ENCODE measurements around the gene SAA1. TPM values are rescaled to one million over a fixed set of nuclear protein-coding genes. Genes with fewer than 3 reads are reported as not detected.

The SAA1 gene
- total and polyA plus RNA-seq, 10 of the 15 experiments (the other 5 are each of a cell fraction or from before 2014, with no cell fraction given) = 0.36 to 6.9 TPM; not detected in 8

- H3K9me3 ChIP-seq (replicated peaks; ENCODE audit: control insufficient read depth, insufficient read depth, low read length) = no peaks in the 10 kb centered on the region; the same call in 2 of the 3 replicates
- H3K4me1 ChIP-seq (ENCODE audit: control insufficient read depth, insufficient read depth, low read length) = no peaks in the 10 kb centered on the region
- no peak for DNase-seq (ENCODE audit: low read depth, low spot score)
- ChIA-PET POLR2A (no interaction called here), SMC1A (ENCODE audit: uncharacterized antibody, unreplicated experiment) (no interaction called here), RAD21 (ENCODE audit: unreplicated experiment) (no interaction called here), CTCF (no interaction called here)
- no peak overlapping the region for H2AFZ ChIP-seq (ENCODE audit: control insufficient read depth, low read depth, low read length)
- H4K20me1 ChIP-seq (ENCODE audit: control insufficient read depth, insufficient read depth) = no peaks in the 10 kb centered on the region
- ATAC-seq = no peak
- H3K27ac ChIP-seq (ENCODE audit: control insufficient read depth, insufficient read depth) = no peak overlapping the region
- intact Hi-C loops (cut with micrococcal nuclease; ENCODE audit: unreplicated experiment) = no loop called here
- H3K4me2 ChIP-seq (ENCODE audit: control insufficient read depth, insufficient read depth) = no peak overlapping the region
- in situ Hi-C loops (cut with MboI) = no loop called here
- no peaks in the 10 kb centered on the region for H3K79me2 ChIP-seq (ENCODE audit: control insufficient read depth, insufficient read depth, low read length)
- no peaks in the 10 kb centered on the region for H3K36me3 ChIP-seq (ENCODE audit: control insufficient read depth in 2 of 2, insufficient read depth in 2 of 2, low read length in 1 of 2)
- no peak overlapping the region for H3K9ac ChIP-seq (ENCODE audit: control insufficient read depth, insufficient read depth, low read length)
- WGBS (ENCODE audit: insufficient coverage, insufficient replicate concordance, low lambda C conversion rate, missing lambda C conversion rate) = 40% methylated on average over 5 of the region's 5 CpGs
- H3K4me3 ChIP-seq = no peak overlapping the region
- H3K27me3 ChIP-seq (replicated peaks in 1 of 2; ENCODE audit: control insufficient read depth in 2 of 2, insufficient read depth in 2 of 2, low read length in 1 of 2) = no peaks in the 10 kb centered on the region
- BruUV-seq (replicated peaks) = no TSS peak
- FAIRE-seq = no peak
- TF ChIP-seq KLF5 (IDR thresholded peaks at IDR 0.05; ENCODE audit: partially characterized antibody) = no peak
- TF ChIP-seq HCFC1 (IDR thresholded peaks at IDR 0.05; ENCODE audit: low read length) = no peak
- no peak for TF ChIP-seq NFIC (IDR thresholded peaks at IDR 0.05; ENCODE audit: low read depth, low read length)
- TF ChIP-seq DPF2 (IDR thresholded peaks at IDR 0.05) = no peak
- no peak for TF ChIP-seq MAX (IDR thresholded peaks at IDR 0.05; ENCODE audit: low read depth, low read length)
- TF ChIP-seq BRCA1 (IDR thresholded peaks at IDR 0.05; ENCODE audit: low read depth, low read length) = no peak
- TF ChIP-seq SPI1 (IDR thresholded peaks at IDR 0.05; ENCODE audit: borderline replicate concordance, insufficient read depth, low read depth, low read length) = no peak
- TF ChIP-seq MTA3 (IDR thresholded peaks at IDR 0.05; ENCODE audit: borderline replicate concordance, low read length) = no peak
- TF ChIP-seq, protein P1, sequence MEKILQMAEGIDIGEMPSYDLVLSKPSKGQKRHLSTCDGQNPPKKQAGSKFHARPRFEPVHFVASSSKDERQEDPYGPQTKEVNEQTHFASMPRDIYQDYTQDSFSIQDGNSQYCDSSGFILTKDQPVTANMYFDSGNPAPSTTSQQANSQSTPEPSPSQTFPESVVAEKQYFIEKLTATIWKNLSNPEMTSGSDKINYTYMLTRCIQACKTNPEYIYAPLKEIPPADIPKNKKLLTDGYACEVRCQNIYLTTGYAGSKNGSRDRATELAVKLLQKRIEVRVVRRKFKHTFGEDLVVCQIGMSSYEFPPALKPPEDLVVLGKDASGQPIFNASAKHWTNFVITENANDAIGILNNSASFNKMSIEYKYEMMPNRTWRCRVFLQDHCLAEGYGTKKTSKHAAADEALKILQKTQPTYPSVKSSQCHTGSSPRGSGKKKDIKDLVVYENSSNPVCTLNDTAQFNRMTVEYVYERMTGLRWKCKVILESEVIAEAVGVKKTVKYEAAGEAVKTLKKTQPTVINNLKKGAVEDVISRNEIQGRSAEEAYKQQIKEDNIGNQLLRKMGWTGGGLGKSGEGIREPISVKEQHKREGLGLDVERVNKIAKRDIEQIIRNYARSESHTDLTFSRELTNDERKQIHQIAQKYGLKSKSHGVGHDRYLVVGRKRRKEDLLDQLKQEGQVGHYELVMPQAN (conservative IDR thresholded peaks at IDR 0.05) = no peak
- TF ChIP-seq ZNF384 (IDR thresholded peaks at IDR 0.05; ENCODE audit: borderline replicate concordance, low read depth, low read length) = no peak
- TF ChIP-seq, protein P2, sequence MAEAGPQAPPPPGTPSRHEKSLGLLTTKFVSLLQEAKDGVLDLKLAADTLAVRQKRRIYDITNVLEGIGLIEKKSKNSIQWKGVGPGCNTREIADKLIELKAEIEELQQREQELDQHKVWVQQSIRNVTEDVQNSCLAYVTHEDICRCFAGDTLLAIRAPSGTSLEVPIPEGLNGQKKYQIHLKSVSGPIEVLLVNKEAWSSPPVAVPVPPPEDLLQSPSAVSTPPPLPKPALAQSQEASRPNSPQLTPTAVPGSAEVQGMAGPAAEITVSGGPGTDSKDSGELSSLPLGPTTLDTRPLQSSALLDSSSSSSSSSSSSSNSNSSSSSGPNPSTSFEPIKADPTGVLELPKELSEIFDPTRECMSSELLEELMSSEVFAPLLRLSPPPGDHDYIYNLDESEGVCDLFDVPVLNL (IDR thresholded peaks at IDR 0.05; ENCODE audit: low read depth, low read length) = no peak
- TF ChIP-seq MTA2 (IDR thresholded peaks at IDR 0.05; ENCODE audit: low read depth) = no peak
- TF ChIP-seq, protein P3, sequence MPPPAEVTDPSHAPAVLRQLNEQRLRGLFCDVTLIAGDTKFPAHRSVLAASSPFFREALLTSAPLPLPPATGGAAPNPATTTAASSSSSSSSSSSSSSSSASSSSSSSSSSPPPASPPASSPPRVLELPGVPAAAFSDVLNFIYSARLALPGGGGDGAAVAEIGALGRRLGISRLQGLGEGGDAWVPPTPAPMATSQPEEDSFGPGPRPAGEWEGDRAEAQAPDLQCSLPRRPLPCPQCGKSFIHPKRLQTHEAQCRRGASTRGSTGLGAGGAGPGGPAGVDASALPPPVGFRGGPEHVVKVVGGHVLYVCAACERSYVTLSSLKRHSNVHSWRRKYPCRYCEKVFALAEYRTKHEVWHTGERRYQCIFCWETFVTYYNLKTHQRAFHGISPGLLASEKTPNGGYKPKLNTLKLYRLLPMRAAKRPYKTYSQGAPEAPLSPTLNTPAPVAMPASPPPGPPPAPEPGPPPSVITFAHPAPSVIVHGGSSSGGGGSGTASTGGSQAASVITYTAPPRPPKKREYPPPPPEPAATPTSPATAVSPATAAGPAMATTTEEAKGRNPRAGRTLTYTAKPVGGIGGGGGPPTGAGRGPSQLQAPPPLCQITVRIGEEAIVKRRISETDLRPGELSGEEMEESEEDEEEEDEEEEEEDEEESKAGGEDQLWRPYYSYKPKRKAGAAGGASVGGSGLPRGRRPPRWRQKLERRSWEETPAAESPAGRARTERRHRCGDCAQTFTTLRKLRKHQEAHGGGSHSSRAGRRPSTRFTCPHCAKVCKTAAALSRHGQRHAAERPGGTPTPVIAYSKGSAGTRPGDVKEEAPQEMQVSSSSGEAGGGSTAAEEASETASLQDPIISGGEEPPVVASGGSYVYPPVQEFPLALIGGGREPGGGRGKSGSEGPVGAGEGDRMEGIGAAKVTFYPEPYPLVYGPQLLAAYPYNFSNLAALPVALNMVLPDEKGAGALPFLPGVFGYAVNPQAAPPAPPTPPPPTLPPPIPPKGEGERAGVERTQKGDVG (CRISPR knock-in tag; IDR thresholded peaks at IDR 0.05) = no peak
- no peak for TF ChIP-seq STAT3 (IDR thresholded peaks at IDR 0.05; ENCODE audit: low read depth, low read length)
- TF ChIP-seq NBN (IDR thresholded peaks at IDR 0.05) = no peak
- no peak for TF ChIP-seq POLR2A (IDR thresholded peaks at IDR 0.05; ENCODE audit: low read depth, low read length)
Measured at GRCh38 chr11:18221274-18221876, 44.7 kb upstream of the SAA1 start.

Data from GM12878 (cell line).